ENCODE measurements around the gene BNIP3. TPM values are rescaled to one million over a fixed set of nuclear protein-coding genes. Genes with fewer than 3 reads are reported as not detected.

BNIP3 gene
- total RNA-seq, 1 experiment from 2014 or later = 57.1 TPM

- Histone ChIP-seq H3T11ph (ENCODE audit: low read length) (no peak overlapping the region), H3K18ac (ENCODE audit: insufficient read length, low read depth, low read length) (no peak overlapping the region), H3K27ac (ENCODE audit: insufficient read length, low read depth, low read length) (no peak overlapping the region), H4K20me1 (ENCODE audit: control insufficient read depth, insufficient read depth, insufficient read length) (no peaks in the 10 kb centered on the region), H3K79me1 (ENCODE audit: insufficient read depth, low read depth, low read length, poor library complexity, severe bottlenecking) (no peaks in the 10 kb centered on the region), H4K91ac (ENCODE audit: insufficient read length, low read depth, low read length) (no peak overlapping the region), H2BK120ac (ENCODE audit: low read depth, low read length, poor library complexity, severe bottlenecking) (no peak overlapping the region), H3K14ac (ENCODE audit: insufficient read depth, low read length) (no peak overlapping the region), H3K9me3 (ENCODE audit: control insufficient read depth, low read depth, low read length) (no peaks in the 10 kb centered on the region), H3K9ac (ENCODE audit: extremely low read depth, insufficient read length, low read length) (no peak overlapping the region), H3K4ac (ENCODE audit: low read depth, low read length) (no peak overlapping the region), H3K23me2 (ENCODE audit: insufficient read length, low read depth, low read length, poor library complexity, severe bottlenecking) (no peaks in the 10 kb centered on the region), H2AK5ac (ENCODE audit: insufficient read length, low read length) (no peak overlapping the region), H3K4me1 (ENCODE audit: insufficient read depth, low read length) (peaks cover 8% of the 10 kb centered on the region; the same call in 1 of the 2 replicates), H3K79me2 (ENCODE audit: insufficient read depth, low read length) (no peaks in the 10 kb centered on the region), H2BK20ac (ENCODE audit: low read depth, low read length, poor library complexity, severe bottlenecking) (no peak overlapping the region), H4K5ac (ENCODE audit: insufficient read length, low read depth, low read length) (no peak overlapping the region), H2BK15ac (ENCODE audit: low read depth, low read length) (no peak overlapping the region), H3K56ac (ENCODE audit: insufficient read length, low read depth, low read length) (no peak overlapping the region), H2BK5ac (ENCODE audit: insufficient read length, low read length) (no peak overlapping the region), H3K27me3 (ENCODE audit: insufficient read depth, low read length) (no peaks in the 10 kb centered on the region), H3K23ac (ENCODE audit: insufficient read length, low read depth, low read length) (no peak overlapping the region), H3K4me2 (ENCODE audit: insufficient read depth, insufficient read length, low read length) (no peak overlapping the region), H4K8ac (replicated peaks; ENCODE audit: insufficient read length, low read depth, low read length) (no peak overlapping the region), H2AFZ (ENCODE audit: low read length) (no peak overlapping the region), H2BK12ac (ENCODE audit: insufficient read length, low read depth, low read length) (no peak overlapping the region)
- no CpG with 5 or more reads among the region's 1 CpG for WGBS (ENCODE audit: extremely low coverage, insufficient read length, low lambda C conversion rate)
- Mint-ChIP-seq H3K4me1 (peaks cover 61 to 62% of the 10 kb centered on the region in 2 experiments), H3K27me3 (ENCODE audit: low read depth) (peaks cover 1% of the 10 kb centered on the region; the same call in 1 of the 2 replicates), H3K36me3 (ENCODE audit: insufficient read depth in 1 of 3, low read depth in 3 of 3) (no peaks in the 10 kb centered on the region), H3K9me3 (no peaks in the 10 kb centered on the region), H3K27ac (peak overlapping the region in 2 of 3 experiments; percentile 86 to 98; a peak in 1 of 7 replicates), H3K4me3 (no peak overlapping the region)
- no peak for TF ChIP-seq CTCF (conservative IDR thresholded peaks at IDR 0.05)
- no peak for DNase-seq
Observed at GRCh38 chr10:132011445-132011844, 29.7 kb upstream of the BNIP3 start.
